ENCODE measurements around the gene FAM177B. TPM values are rescaled to one million over a fixed set of nuclear protein-coding genes. Genes with fewer than 3 reads are reported as not detected.

The FAM177B gene
- total and polyA plus RNA-seq, 2 experiments from 2014 or later, result not detected

- Histone ChIP-seq H3K27me3 (replicated peaks; ENCODE audit: insufficient read depth) (no peaks in the 10 kb centered on the region), H3K9me2 (ENCODE audit: insufficient read depth) (no peaks in the 10 kb centered on the region), H3K79me2 (ENCODE audit: insufficient read depth) (peaks cover 88% of the 10 kb centered on the region), H3K4me1 (ENCODE audit: insufficient read depth) (peaks cover 14% of the 10 kb centered on the region), H3K27ac (peak overlapping the region; percentile 98), H4K20me1 (ENCODE audit: insufficient read depth) (no peaks in the 10 kb centered on the region), H3K9me3 (ENCODE audit: low read depth) (no peaks in the 10 kb centered on the region), H3K4me3 (peak overlapping the region; percentile 99), H3K4me2 (ENCODE audit: unreplicated experiment) (peak overlapping the region; percentile 97), H3K36me3 (ENCODE audit: low read depth) (peaks cover 28% of the 10 kb centered on the region; the same call in 1 of the 2 replicates), H3F3A (ENCODE audit: insufficient read depth) (peaks cover 33% of the 10 kb centered on the region), H2AFZ (peak overlapping the region; percentile 97), H3K9ac (peak overlapping the region; percentile 99)
- in situ Hi-C loops (cut with MboI), result no loop called here
- WGBS, 2 experiments (ENCODE audit: low coverage in 1 of 2, low lambda C conversion rate in 2 of 2, missing lambda C conversion rate in 2 of 2), result 1 to 2% methylated on average over 36 to 38 of the region's 39 CpGs
- no peak for TF ChIP-seq EZH2 (IDR thresholded peaks at IDR 0.05; ENCODE audit: insufficient read depth, poor library complexity, severe bottlenecking)
- no peak for TF ChIP-seq EZH2phosphoT487 (IDR thresholded peaks at IDR 0.05; ENCODE audit: insufficient read depth, low read depth)
- peak; percentile 97 for DNase-seq
Observed at GRCh38 chr1:222713091-222713961, 23.7 kb upstream of the FAM177B start.

GRCh38 chr1:222716393-222716792 is 20.6 kb upstream of the FAM177B start:
- H3K79me2 ChIP-seq (ENCODE audit: insufficient read depth), result peaks cover 81% of the 10 kb centered on the region
- DNase-seq, result no peak
- H3K9ac ChIP-seq, result no peak overlapping the region
- H4K20me1 ChIP-seq (ENCODE audit: insufficient read depth), result no peaks in the 10 kb centered on the region
- in situ Hi-C loops (cut with MboI), result no loop called here
- no peak overlapping the region for H3K4me3 ChIP-seq
- WGBS, 2 experiments (ENCODE audit: low coverage in 1 of 2, low lambda C conversion rate in 2 of 2, missing lambda C conversion rate in 2 of 2), result 99 to 100% methylated on average over 2 of the region's 2 CpGs
- TF ChIP-seq EZH2 (IDR thresholded peaks at IDR 0.05; ENCODE audit: insufficient read depth, poor library complexity, severe bottlenecking), result no peak
- no peak for TF ChIP-seq EZH2phosphoT487 (IDR thresholded peaks at IDR 0.05; ENCODE audit: insufficient read depth, low read depth)
- no peaks in the 10 kb centered on the region for H3K9me3 ChIP-seq (ENCODE audit: low read depth)
- H3K4me2 ChIP-seq (ENCODE audit: unreplicated experiment), result no peak overlapping the region
- peaks cover 17% of the 10 kb centered on the region for H3F3A ChIP-seq (ENCODE audit: insufficient read depth)
- no peaks in the 10 kb centered on the region for H3K4me1 ChIP-seq (ENCODE audit: insufficient read depth)
- no peak overlapping the region for H2AFZ ChIP-seq
- H3K9me2 ChIP-seq (ENCODE audit: insufficient read depth), result no peaks in the 10 kb centered on the region
- H3K36me3 ChIP-seq (ENCODE audit: low read depth), result peaks cover 56% of the 10 kb centered on the region
- no peaks in the 10 kb centered on the region for H3K27me3 ChIP-seq (replicated peaks; ENCODE audit: insufficient read depth)
- H3K27ac ChIP-seq, result no peak overlapping the region

GRCh38 chr1:222728746-222729145 is 8.3 kb upstream of the FAM177B start:
- H3K27ac ChIP-seq, result no peak overlapping the region
- DNase-seq, result no peak
- 91 to 97% methylated on average over 1 of the region's 1 CpG for WGBS, 2 experiments (ENCODE audit: low coverage in 1 of 2, low lambda C conversion rate in 2 of 2, missing lambda C conversion rate in 2 of 2)
- H3K79me2 ChIP-seq (ENCODE audit: insufficient read depth), result no peaks in the 10 kb centered on the region
- H3K36me3 ChIP-seq (ENCODE audit: low read depth), result peaks cover 91% of the 10 kb centered on the region
- H4K20me1 ChIP-seq (ENCODE audit: insufficient read depth), result no peaks in the 10 kb centered on the region
- H3K27me3 ChIP-seq (replicated peaks; ENCODE audit: insufficient read depth), result no peaks in the 10 kb centered on the region
- no peak overlapping the region for H2AFZ ChIP-seq
- H3K9me2 ChIP-seq (ENCODE audit: insufficient read depth), result no peaks in the 10 kb centered on the region
- no peaks in the 10 kb centered on the region for H3K4me1 ChIP-seq (ENCODE audit: insufficient read depth)
- H3F3A ChIP-seq (ENCODE audit: insufficient read depth), result peaks cover 22% of the 10 kb centered on the region; the same call in 1 of the 2 replicates
- in situ Hi-C loops (cut with MboI), result no loop called here
- H3K9ac ChIP-seq, result no peak overlapping the region
- no peak overlapping the region for H3K4me2 ChIP-seq (ENCODE audit: unreplicated experiment)
- TF ChIP-seq EZH2 (IDR thresholded peaks at IDR 0.05; ENCODE audit: insufficient read depth, poor library complexity, severe bottlenecking) (no peak), EZH2phosphoT487 (IDR thresholded peaks at IDR 0.05; ENCODE audit: insufficient read depth, low read depth) (no peak)
- no peaks in the 10 kb centered on the region for H3K9me3 ChIP-seq (ENCODE audit: low read depth)
- H3K4me3 ChIP-seq, result no peak overlapping the region

- Histone ChIP-seq H3K4me1 (ENCODE audit: insufficient read depth) (no peaks in the 10 kb centered on the region), H4K20me1 (ENCODE audit: insufficient read depth) (no peaks in the 10 kb centered on the region), H3F3A (ENCODE audit: insufficient read depth) (peaks cover 39% of the 10 kb centered on the region), H3K79me2 (ENCODE audit: insufficient read depth) (no peaks in the 10 kb centered on the region), H3K9ac (no peak overlapping the region), H3K9me2 (ENCODE audit: insufficient read depth) (no peaks in the 10 kb centered on the region), H3K36me3 (ENCODE audit: low read depth) (peaks cover 91% of the 10 kb centered on the region), H3K4me2 (ENCODE audit: unreplicated experiment) (no peak overlapping the region), H3K4me3 (no peak overlapping the region), H2AFZ (no peak overlapping the region), H3K9me3 (ENCODE audit: low read depth) (no peaks in the 10 kb centered on the region), H3K27me3 (replicated peaks; ENCODE audit: insufficient read depth) (no peaks in the 10 kb centered on the region), H3K27ac (no peak overlapping the region)
- no peak for TF ChIP-seq EZH2 (IDR thresholded peaks at IDR 0.05; ENCODE audit: insufficient read depth, poor library complexity, severe bottlenecking)
- TF ChIP-seq EZH2phosphoT487 (IDR thresholded peaks at IDR 0.05; ENCODE audit: insufficient read depth, low read depth), result no peak
- DNase-seq, result no peak
- 95 to 100% methylated on average over 1 of the region's 1 CpG for WGBS, 2 experiments (ENCODE audit: low coverage in 1 of 2, low lambda C conversion rate in 2 of 2, missing lambda C conversion rate in 2 of 2)
- in situ Hi-C loops (cut with MboI), result no loop called here
Observed at GRCh38 chr1:222730866-222731265, 6.1 kb upstream of the FAM177B start.
